Dendritic cell treated with granulocyte-macrophage colony-stimulating factor and Interleukin-4, amounts not matched to agents 40 ng/mL and 50 ng/mL, for 4 days (primary cell): ENCODE data around the gene CELF5.
"Not testable (repeated sequence)": the region's sequence is repeated elsewhere in the genome, so short reads cannot be mapped to it uniquely, and the experiment has no call there.

ENCODE experiments used
- H3K27ac Mint-ChIP-seq: one replicate; pipeline ENCODE4 v1.8.0; 2022; ENCODE audit warnings: mild to moderate bottlenecking, mixed read lengths
- H3K27me3 Mint-ChIP-seq: one replicate; pipeline ENCODE4 v1.8.0; 2022; ENCODE audit warnings: mild to moderate bottlenecking, mixed read lengths
- H3K36me3 Mint-ChIP-seq: one replicate; pipeline ENCODE4 v1.8.0; 2022; ENCODE audit warnings: low read depth, mixed read lengths
- H3K4me1 Mint-ChIP-seq: one replicate; pipeline ENCODE4 v1.8.0; 2022; ENCODE audit warnings: low read depth, mixed read lengths
- H3K4me3 Mint-ChIP-seq: one replicate; pipeline ENCODE4 v1.8.0; 2022; ENCODE audit warnings: mild to moderate bottlenecking, moderate library complexity, mixed read lengths
- H3K9me3 Mint-ChIP-seq: one replicate; pipeline ENCODE4 v1.8.0; 2022; ENCODE audit warnings: mixed read lengths
- intact Hi-C: fragments of 100-400 bp; cut with micrococcal nuclease; formaldehyde crosslinking; loops from one replicate; pipeline ENCODE4 v1.15.0; 2022

The CELF5 gene

GRCh38 chr19:3298853-3299449, 74.5 kb downstream of the CELF5 start:
- Mint-ChIP-seq H3K9me3 (peaks cover 27% of the 10 kb centered on the region), H3K4me1 (no peaks in the 10 kb centered on the region), H3K27me3 (peaks cover 12% of the 10 kb centered on the region), H3K27ac (no peak overlapping the region), H3K36me3 (no peaks in the 10 kb centered on the region), H3K4me3 (no peak overlapping the region)
- intact Hi-C loops: no loop called here

DNA sequence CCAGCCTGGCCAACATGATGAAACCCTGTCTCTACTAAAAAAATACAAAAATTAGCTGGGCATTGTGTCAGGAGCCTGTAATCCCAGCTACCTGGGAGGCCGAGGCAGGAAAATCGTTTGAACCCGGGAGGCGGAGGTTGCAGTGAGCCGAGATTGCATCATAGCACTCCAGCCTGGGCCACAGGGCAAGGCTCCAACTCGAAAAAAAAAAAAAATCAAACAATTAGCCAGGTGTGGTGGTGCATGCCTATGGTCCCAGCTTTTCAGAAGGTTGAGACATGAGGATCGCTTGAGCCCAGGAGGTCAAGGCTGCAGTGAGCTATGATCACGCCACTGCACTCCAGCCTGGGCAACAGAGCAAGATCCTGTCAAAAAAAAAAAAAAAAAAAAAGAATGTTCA, 76.1 kb downstream of the CELF5 start:
- H3K4me1 Mint-ChIP-seq, H3K4me3 Mint-ChIP-seq, intact Hi-C loops, H3K27ac Mint-ChIP-seq, H3K36me3 Mint-ChIP-seq: not testable (repeated sequence)
- Mint-ChIP-seq H3K9me3 (peaks cover 27% of the 10 kb centered on the region), H3K27me3 (peaks cover 15% of the 10 kb centered on the region)

DNA sequence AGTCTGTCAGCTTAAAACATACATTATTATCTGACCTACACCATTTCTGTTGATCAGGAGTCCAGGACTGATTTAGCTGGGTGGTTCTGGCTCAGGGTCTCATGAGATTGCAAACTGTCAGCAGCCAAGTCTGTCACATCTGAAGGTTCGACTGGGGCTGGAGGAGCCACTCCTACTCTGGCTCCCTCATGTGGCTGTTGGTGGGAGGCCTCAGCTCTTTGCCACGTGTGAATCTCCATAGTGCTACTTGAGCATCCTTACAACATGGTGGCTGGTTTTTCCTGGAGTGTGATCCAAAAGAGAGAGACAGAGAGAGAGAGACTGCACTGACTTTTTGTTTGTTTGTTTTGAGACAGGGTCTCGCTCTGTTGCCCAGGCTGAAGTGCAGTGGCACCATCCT, 78.3 kb downstream of the CELF5 start:
- no peak overlapping the region for H3K4me3 Mint-ChIP-seq
- peaks cover 7% of the 10 kb centered on the region for H3K27me3 Mint-ChIP-seq
- no peaks in the 10 kb centered on the region for H3K36me3 Mint-ChIP-seq
- no peaks in the 10 kb centered on the region for H3K4me1 Mint-ChIP-seq
- no peak overlapping the region for H3K27ac Mint-ChIP-seq
- peaks cover 27% of the 10 kb centered on the region for H3K9me3 Mint-ChIP-seq
- intact Hi-C loops: no loop called here

DNA sequence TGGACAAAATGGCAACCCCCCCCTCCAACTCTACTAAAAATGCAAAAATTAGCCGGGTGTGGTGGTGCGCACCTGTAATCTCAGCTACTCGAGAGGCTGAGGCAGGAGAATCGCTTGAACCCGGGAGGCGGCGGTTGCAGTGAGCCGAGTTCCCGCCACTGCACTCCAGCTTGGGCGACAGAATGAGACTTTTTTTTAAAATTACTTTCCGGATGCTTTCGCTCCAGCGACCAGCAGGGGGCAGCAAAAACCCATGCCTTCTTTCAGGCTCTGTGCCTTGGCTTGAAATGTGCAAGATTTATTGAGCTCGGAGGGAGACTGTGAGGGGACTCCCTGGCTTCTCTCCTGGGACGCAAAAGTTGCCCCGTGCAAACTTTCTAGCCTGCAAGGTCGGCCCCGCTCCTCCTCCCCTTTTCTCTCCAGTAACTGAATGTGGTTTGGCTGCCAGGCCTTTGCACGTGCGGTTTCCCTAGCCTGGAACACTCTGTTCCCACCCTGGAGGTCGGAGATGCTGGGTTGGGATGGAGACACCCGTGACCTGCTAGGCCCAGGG, 80.5 kb downstream of the CELF5 start:
- no peaks in the 10 kb centered on the region for H3K4me1 Mint-ChIP-seq
- no peaks in the 10 kb centered on the region for H3K36me3 Mint-ChIP-seq
- intact Hi-C loops: no loop called here
- no peak overlapping the region for H3K4me3 Mint-ChIP-seq
- H3K9me3 Mint-ChIP-seq: peaks cover 10% of the 10 kb centered on the region
- H3K27ac Mint-ChIP-seq: no peak overlapping the region
- H3K27me3 Mint-ChIP-seq: peaks cover 17% of the 10 kb centered on the region

DNA sequence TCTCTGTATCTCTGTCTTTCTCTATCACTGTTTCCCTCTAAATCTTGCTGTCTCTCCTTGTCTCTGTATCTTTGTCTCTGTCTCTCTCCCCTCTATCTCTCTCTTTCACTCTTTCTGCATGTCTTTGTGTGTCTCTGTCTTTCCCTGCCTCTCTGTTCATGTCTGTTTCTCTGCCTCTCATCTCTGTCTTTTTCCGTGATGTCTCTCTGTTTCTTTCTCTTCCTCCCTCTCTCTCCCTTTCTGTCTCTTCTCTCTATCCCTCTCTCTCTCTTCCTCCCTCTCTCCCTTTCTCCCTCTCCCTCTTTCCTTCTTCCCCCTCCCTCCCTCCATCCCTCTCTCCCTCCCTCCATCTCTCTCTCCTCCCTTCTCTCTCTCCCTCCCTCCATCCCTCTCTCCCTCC, 85.3 kb downstream of the CELF5 start:
- Mint-ChIP-seq H3K36me3 (no peaks in the 10 kb centered on the region), H3K4me1 (no peaks in the 10 kb centered on the region), H3K4me3 (no peak overlapping the region), H3K27me3 (peaks cover 36% of the 10 kb centered on the region), H3K9me3 (no peaks in the 10 kb centered on the region), H3K27ac (no peak overlapping the region)
- intact Hi-C loops: no loop called here

GRCh38 chr19:3310280-3310679, 85.8 kb downstream of the CELF5 start:
- Mint-ChIP-seq H3K4me3 (no peak overlapping the region), H3K27ac (no peak overlapping the region), H3K9me3 (no peaks in the 10 kb centered on the region), H3K4me1 (no peaks in the 10 kb centered on the region), H3K27me3 (peaks cover 34% of the 10 kb centered on the region), H3K36me3 (no peaks in the 10 kb centered on the region)
- intact Hi-C loops: no loop called here

DNA sequence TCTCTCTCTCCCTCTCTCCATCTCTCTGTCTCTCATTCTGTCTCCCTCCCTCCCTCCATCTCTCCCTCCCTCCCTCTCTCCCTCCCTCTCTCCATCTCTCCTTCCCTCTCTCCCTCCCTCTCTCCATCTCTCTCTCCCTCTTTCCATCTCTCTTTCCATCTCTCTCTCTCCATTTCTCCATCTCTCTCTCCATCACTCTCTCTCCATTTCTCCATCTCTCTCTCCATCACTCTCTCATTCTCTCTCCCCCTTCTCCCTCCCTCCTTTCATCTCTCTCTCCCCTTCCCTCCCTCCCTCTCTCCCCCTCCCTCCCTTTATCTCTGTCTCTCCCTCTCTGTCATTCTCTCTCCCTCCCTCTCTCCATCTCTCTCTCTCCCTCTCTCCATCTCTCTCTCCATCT, 86.2 kb downstream of the CELF5 start:
- no peak overlapping the region for H3K27ac Mint-ChIP-seq
- H3K9me3 Mint-ChIP-seq: no peaks in the 10 kb centered on the region
- no peaks in the 10 kb centered on the region for H3K36me3 Mint-ChIP-seq
- H3K4me1 Mint-ChIP-seq: no peaks in the 10 kb centered on the region
- no peak overlapping the region for H3K4me3 Mint-ChIP-seq
- peaks cover 34% of the 10 kb centered on the region for H3K27me3 Mint-ChIP-seq
- intact Hi-C loops: no loop called here

GRCh38 chr19:3313199-3313575, 88.7 kb downstream of the CELF5 start:
- Mint-ChIP-seq H3K9me3 (no peaks in the 10 kb centered on the region), H3K4me1 (no peaks in the 10 kb centered on the region), H3K36me3 (no peaks in the 10 kb centered on the region), H3K27ac (no peak overlapping the region), H3K27me3 (peaks cover 33% of the 10 kb centered on the region), H3K4me3 (no peak overlapping the region)
- intact Hi-C loops: no loop called here

DNA sequence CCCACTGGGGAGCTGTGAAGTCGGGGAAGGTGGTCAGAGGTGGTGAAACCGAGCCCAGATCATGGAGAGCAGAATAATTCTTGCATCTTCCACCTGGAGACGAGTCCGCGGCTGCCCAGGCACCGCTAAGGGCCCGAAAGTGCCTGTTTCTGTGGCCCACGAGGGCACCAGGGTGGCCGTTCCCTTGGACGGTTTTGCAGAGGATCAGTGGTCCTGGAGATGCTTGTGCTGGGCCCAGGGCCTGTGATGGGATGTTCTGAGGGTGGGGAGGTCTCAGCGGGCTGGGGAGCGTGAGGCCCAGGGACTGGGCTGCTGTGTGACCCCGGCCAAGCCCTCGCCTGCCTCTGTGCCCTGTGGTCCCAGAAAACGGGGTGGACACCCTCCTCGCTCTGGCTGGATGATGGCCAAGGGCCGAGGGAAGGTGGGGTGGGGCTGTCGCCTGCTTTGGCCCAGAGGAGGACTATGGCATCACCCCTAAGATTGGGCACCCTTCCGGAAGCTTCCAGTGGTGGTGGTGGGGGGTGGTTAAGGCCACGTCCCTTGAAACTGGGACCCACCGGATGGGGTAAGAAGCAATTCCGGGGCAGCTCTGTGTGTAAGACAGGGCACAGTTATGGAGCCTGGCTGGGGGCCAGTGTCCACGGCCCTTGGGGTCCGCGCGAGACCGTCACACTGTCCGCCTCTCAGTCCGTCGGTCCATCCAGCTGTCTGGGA, 90.7 kb downstream of the CELF5 start:
- H3K4me3 Mint-ChIP-seq: no peak overlapping the region
- H3K27ac Mint-ChIP-seq: no peak overlapping the region
- peaks cover 30% of the 10 kb centered on the region for H3K27me3 Mint-ChIP-seq
- intact Hi-C loops: no loop called here
- no peaks in the 10 kb centered on the region for H3K36me3 Mint-ChIP-seq
- no peaks in the 10 kb centered on the region for H3K9me3 Mint-ChIP-seq
- no peaks in the 10 kb centered on the region for H3K4me1 Mint-ChIP-seq

DNA sequence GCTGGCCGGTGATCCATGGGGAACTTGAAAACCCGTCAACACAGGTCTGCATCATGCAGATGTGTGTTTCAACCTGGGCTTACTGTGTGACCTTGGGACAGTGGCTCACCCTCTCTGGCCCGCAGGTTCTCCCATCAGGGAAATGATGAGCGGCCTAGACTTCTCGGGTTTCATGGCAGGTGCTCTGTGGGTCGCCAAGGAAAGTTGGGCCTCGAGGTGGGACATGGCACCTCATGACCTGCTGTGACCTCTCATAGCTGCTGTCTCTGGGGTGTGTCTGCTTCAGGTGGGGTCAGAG, 91.2 kb downstream of the CELF5 start:
- no peaks in the 10 kb centered on the region for H3K4me1 Mint-ChIP-seq
- H3K36me3 Mint-ChIP-seq: no peaks in the 10 kb centered on the region
- H3K27me3 Mint-ChIP-seq: peaks cover 26% of the 10 kb centered on the region
- H3K4me3 Mint-ChIP-seq: no peak overlapping the region
- no peaks in the 10 kb centered on the region for H3K9me3 Mint-ChIP-seq
- intact Hi-C loops: no loop called here
- H3K27ac Mint-ChIP-seq: no peak overlapping the region

GRCh38 chr19:3316132-3316648, 91.7 kb downstream of the CELF5 start:
- Mint-ChIP-seq H3K4me1 (no peaks in the 10 kb centered on the region), H3K27ac (no peak overlapping the region), H3K27me3 (peaks cover 26% of the 10 kb centered on the region), H3K4me3 (no peak overlapping the region), H3K9me3 (no peaks in the 10 kb centered on the region), H3K36me3 (no peaks in the 10 kb centered on the region)
- intact Hi-C loops: no loop called here

- Mint-ChIP-seq H3K4me3 (no peak overlapping the region), H3K36me3 (no peaks in the 10 kb centered on the region), H3K9me3 (no peaks in the 10 kb centered on the region), H3K27me3 (peaks cover 25% of the 10 kb centered on the region), H3K4me1 (no peaks in the 10 kb centered on the region), H3K27ac (no peak overlapping the region)
- intact Hi-C loops: no loop called here
Measured at GRCh38 chr19:3316659-3317207, 92.3 kb downstream of the CELF5 start.

DNA sequence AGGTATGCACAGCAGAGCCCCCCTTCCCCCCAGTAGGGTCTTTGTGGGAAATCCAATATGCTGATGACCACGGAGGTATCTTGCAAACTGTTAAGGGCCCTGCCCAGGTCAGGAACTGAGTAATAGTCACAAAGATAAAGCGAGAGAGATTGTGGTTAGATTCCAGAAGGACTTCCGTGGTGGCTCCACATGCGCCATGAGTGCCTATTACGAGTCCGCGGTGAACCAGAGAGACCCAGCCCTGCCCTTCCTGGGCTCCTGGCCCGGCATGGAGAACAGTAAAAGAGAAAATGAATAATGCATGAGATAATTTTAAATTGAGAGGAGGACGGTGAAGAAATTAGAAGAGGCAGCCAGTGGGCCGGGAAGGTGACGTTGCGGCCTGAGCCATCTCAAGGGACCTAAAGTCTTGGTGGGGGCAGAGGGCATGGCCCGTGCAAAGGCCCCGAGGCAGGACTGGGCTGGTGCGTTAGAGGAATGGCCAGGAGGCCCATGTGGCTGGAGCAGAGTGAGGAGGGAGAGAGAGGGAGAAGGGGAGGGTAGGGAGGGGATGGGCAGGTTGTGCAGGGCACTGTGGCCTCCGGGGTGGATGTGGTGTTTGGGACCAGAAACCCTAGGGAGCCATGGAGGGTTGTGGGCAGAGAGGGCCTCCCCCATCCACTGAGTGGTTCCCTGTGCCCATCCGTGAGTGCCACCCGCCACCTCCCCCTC, 95.3 kb downstream of the CELF5 start:
- Mint-ChIP-seq H3K4me3 (no peak overlapping the region), H3K27ac (no peak overlapping the region), H3K36me3 (no peaks in the 10 kb centered on the region), H3K27me3 (peaks cover 26% of the 10 kb centered on the region), H3K9me3 (no peaks in the 10 kb centered on the region), H3K4me1 (no peaks in the 10 kb centered on the region)
- intact Hi-C loops: no loop called here

- intact Hi-C loops: no loop called here
- no peaks in the 10 kb centered on the region for H3K9me3 Mint-ChIP-seq
- H3K27me3 Mint-ChIP-seq: peaks cover 24% of the 10 kb centered on the region
- H3K4me3 Mint-ChIP-seq: no peak overlapping the region
- H3K27ac Mint-ChIP-seq: no peak overlapping the region
- H3K36me3 Mint-ChIP-seq: no peaks in the 10 kb centered on the region
- no peaks in the 10 kb centered on the region for H3K4me1 Mint-ChIP-seq
Measured at GRCh38 chr19:3320354-3320670, 95.9 kb downstream of the CELF5 start.
